Measurements from ENCODE around the gene MBTD1. TPM values are rescaled to one million over a fixed set of nuclear protein-coding genes. Genes with fewer than 3 reads are reported as not detected.

Gene MBTD1
- polyA plus RNA-seq, 1 of the 3 experiments (the other 2 are of a cell fraction), result 4.6 TPM

DNA sequence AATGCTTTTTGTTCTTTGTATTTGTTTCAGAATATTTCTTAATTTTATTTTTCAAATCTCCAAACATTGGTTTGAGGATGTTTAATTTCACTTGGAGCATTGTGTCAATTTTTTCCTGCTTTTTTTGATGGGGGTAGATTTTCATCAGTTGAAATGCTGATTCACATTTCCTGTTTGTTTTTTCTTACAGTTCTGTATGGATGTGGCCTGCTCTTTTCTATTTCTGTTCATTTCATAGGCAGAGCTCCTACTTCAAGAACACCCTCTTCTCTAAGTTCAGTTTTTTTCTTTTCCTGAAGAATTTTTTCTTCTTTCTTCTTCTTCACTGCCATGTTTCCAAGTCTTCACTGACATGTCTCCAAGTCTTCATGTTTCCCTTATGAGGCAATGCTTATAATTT, 8.8 kb downstream of the MBTD1 start:
- H4K20me1 ChIP-seq (ENCODE audit: insufficient read depth), result peaks cover under 1% of the 10 kb centered on the region; the same call in 1 of the 2 replicates
- TF ChIP-seq RXRA (IDR thresholded peaks at IDR 0.05; ENCODE audit: borderline replicate concordance, low read depth), result no peak
- TF ChIP-seq CHD2 (IDR thresholded peaks at IDR 0.05; ENCODE audit: low read length, partially characterized antibody), result no peak
- no peak for TF ChIP-seq FOXM1 (IDR thresholded peaks at IDR 0.05; ENCODE audit: low read depth)
- TF ChIP-seq, protein P1, sequence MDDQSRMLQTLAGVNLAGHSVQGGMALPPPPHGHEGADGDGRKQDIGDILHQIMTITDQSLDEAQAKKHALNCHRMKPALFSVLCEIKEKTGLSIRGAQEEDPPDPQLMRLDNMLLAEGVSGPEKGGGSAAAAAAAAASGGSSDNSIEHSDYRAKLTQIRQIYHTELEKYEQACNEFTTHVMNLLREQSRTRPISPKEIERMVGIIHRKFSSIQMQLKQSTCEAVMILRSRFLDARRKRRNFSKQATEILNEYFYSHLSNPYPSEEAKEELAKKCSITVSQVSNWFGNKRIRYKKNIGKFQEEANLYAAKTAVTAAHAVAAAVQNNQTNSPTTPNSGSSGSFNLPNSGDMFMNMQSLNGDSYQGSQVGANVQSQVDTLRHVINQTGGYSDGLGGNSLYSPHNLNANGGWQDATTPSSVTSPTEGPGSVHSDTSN (IDR thresholded peaks at IDR 0.05), result 0 out of 2 replicates have a peak, but pooled peaks have one; percentile 4
- TF ChIP-seq GATA2 (CRISPR knock-in tag; IDR thresholded peaks at IDR 0.05), result no peak
- 0 out of 2 replicates have a peak, but pooled peaks have one; percentile 6 for TF ChIP-seq TCF12 (IDR thresholded peaks at IDR 0.05)
- no peak for TF ChIP-seq POLR2AphosphoS5 (IDR thresholded peaks at IDR 0.05; ENCODE audit: low read depth, low read length)
- TF ChIP-seq JUND (IDR thresholded peaks at IDR 0.05), result peak; percentile 32; the same call in 1 of the 2 replicates
- H3K4me1 ChIP-seq (ENCODE audit: control insufficient read depth in 1 of 2, insufficient read depth in 2 of 2, low read depth in 1 of 2, low read length in 1 of 2), result peaks cover 0 to 11% of the 10 kb centered on the region in 2 experiments; a peak in 2 of 4 replicates
- H3K27ac ChIP-seq (ENCODE audit: low read depth in 2 of 2, low read length in 1 of 2), result peak overlapping the region in 1 of 2 experiments; percentile 13; a peak in 2 of 4 replicates
- peaks cover 7% of the 10 kb centered on the region for H3F3A ChIP-seq (replicated peaks; ENCODE audit: insufficient read depth)
- H3K9ac ChIP-seq, result no peak overlapping the region
- peaks cover 36 to 79% of the 10 kb centered on the region in 2 experiments for H3K36me3 ChIP-seq (replicated peaks in 1 of 2; ENCODE audit: control insufficient read depth in 1 of 2, insufficient read depth in 2 of 2, low read length in 1 of 2)
- H3K4me3 ChIP-seq (ENCODE audit: low read depth in 2 of 2, low read length in 1 of 2), result no peak overlapping the region
- H3K9me3 ChIP-seq, result 0 out of 2 replicates have a peak, but pooled peaks cover 6% of the 10 kb centered on the region
- H3K27me3 ChIP-seq (ENCODE audit: insufficient read depth), result no peaks in the 10 kb centered on the region
- no peaks in the 10 kb centered on the region for H3K9me2 ChIP-seq
- no peak overlapping the region; the same call in 1 of the 2 replicates for H3K4me2 ChIP-seq
- CTCF ChIA-PET, result interaction anchor here (1.7 kb wide), 1 partner anchor 48 kb away, joined by 4 read pairs; no protein-coding TSS in a partner anchor
- peaks cover 72% of the 10 kb centered on the region for H3K79me2 ChIP-seq (ENCODE audit: insufficient read depth)
- H2AFZ ChIP-seq (ENCODE audit: low read depth), result no peak overlapping the region
- no peak for DNase-seq
- POLR2A ChIA-PET, result no interaction called here

DNA sequence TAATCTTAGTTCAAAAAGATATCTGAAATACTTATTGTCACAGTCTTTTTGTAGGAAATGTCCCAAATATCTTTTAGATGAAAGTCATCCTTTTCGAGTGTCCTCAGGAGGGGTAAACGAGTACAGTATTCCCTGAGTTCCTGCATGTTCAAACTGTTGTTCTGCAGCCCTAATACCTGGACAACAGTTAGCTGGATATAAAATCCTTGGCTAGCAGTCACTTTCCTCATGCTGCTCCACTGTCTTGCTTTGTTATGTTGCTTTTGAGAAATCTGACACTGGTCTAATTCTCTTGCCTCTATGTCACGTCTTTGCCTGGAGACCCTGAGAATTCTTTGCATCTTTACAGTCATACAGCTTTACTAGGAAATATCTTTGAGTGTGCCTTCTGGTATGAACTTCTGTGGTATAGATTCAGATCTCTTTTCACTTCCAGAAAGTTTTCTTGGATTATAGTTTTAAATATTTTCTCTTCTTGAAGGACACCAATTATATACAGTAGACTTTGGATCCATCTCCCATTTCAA, 9.5 kb downstream of the MBTD1 start:
- Histone ChIP-seq H3K27me3 (ENCODE audit: insufficient read depth) (no peaks in the 10 kb centered on the region), H3K9me2 (no peaks in the 10 kb centered on the region), H3K4me1 (ENCODE audit: control insufficient read depth in 1 of 2, insufficient read depth in 2 of 2, low read depth in 1 of 2, low read length in 1 of 2) (peaks cover 0 to 18% of the 10 kb centered on the region in 2 experiments; a peak in 3 of 4 replicates), H3K36me3 (replicated peaks in 1 of 2; ENCODE audit: control insufficient read depth in 1 of 2, insufficient read depth in 2 of 2, low read length in 1 of 2) (peaks cover 34 to 74% of the 10 kb centered on the region in 2 experiments), H3K9me3 (0 out of 2 replicates have a peak, but pooled peaks cover 6% of the 10 kb centered on the region), H3K4me2 (no peak overlapping the region), H3K4me3 (ENCODE audit: low read depth in 2 of 2, low read length in 1 of 2) (no peak overlapping the region), H3K27ac (ENCODE audit: low read depth in 2 of 2, low read length in 1 of 2) (no peak overlapping the region), H2AFZ (ENCODE audit: low read depth) (no peak overlapping the region), H3F3A (replicated peaks; ENCODE audit: insufficient read depth) (peaks cover 14% of the 10 kb centered on the region), H3K79me2 (ENCODE audit: insufficient read depth) (peaks cover 68% of the 10 kb centered on the region), H3K9ac (no peak overlapping the region), H4K20me1 (ENCODE audit: insufficient read depth) (no peaks in the 10 kb centered on the region; the same call in 1 of the 2 replicates)
- WGBS (ENCODE audit: low lambda C conversion rate), result 98% methylated on average over 3 of the region's 3 CpGs
- DNase-seq, result no peak
- CTCF ChIA-PET, result interaction anchor here (1.7 kb wide), 1 partner anchor 48 kb away, joined by 4 read pairs; no protein-coding TSS in a partner anchor
- POLR2A ChIA-PET, result no interaction called here
- no peak for TF ChIP-seq TCF12 (IDR thresholded peaks at IDR 0.05)
- no peak for TF ChIP-seq IRF3 (IDR thresholded peaks at IDR 0.05; ENCODE audit: low read depth, low read length)
- no peak for TF ChIP-seq ELF1 (IDR thresholded peaks at IDR 0.05)
- TF ChIP-seq TEAD4 (IDR thresholded peaks at IDR 0.05; ENCODE audit: borderline replicate concordance, insufficient read depth), result no peak
- no peak for TF ChIP-seq MXI1 (IDR thresholded peaks at IDR 0.05; ENCODE audit: low read depth, low read length)
- no peak for TF ChIP-seq USF2 (IDR thresholded peaks at IDR 0.05; ENCODE audit: borderline replicate concordance, low read depth, low read length)
- TF ChIP-seq, protein P2, sequence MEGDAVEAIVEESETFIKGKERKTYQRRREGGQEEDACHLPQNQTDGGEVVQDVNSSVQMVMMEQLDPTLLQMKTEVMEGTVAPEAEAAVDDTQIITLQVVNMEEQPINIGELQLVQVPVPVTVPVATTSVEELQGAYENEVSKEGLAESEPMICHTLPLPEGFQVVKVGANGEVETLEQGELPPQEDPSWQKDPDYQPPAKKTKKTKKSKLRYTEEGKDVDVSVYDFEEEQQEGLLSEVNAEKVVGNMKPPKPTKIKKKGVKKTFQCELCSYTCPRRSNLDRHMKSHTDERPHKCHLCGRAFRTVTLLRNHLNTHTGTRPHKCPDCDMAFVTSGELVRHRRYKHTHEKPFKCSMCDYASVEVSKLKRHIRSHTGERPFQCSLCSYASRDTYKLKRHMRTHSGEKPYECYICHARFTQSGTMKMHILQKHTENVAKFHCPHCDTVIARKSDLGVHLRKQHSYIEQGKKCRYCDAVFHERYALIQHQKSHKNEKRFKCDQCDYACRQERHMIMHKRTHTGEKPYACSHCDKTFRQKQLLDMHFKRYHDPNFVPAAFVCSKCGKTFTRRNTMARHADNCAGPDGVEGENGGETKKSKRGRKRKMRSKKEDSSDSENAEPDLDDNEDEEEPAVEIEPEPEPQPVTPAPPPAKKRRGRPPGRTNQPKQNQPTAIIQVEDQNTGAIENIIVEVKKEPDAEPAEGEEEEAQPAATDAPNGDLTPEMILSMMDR (IDR thresholded peaks at IDR 0.05), result no peak
- no peak for TF ChIP-seq TAF1 (IDR thresholded peaks at IDR 0.05; ENCODE audit: borderline replicate concordance, low read depth, low read length)
- TF ChIP-seq, protein P3, sequence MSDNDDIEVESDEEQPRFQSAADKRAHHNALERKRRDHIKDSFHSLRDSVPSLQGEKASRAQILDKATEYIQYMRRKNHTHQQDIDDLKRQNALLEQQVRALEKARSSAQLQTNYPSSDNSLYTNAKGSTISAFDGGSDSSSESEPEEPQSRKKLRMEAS (IDR thresholded peaks at IDR 0.05; ENCODE audit: low read depth), result no peak
- TF ChIP-seq SIN3A (IDR thresholded peaks at IDR 0.05; ENCODE audit: borderline replicate concordance, low read depth, low read length), result no peak
- no peak for TF ChIP-seq YY1 (IDR thresholded peaks at IDR 0.05; ENCODE audit: low read depth)
- TF ChIP-seq, protein P4, sequence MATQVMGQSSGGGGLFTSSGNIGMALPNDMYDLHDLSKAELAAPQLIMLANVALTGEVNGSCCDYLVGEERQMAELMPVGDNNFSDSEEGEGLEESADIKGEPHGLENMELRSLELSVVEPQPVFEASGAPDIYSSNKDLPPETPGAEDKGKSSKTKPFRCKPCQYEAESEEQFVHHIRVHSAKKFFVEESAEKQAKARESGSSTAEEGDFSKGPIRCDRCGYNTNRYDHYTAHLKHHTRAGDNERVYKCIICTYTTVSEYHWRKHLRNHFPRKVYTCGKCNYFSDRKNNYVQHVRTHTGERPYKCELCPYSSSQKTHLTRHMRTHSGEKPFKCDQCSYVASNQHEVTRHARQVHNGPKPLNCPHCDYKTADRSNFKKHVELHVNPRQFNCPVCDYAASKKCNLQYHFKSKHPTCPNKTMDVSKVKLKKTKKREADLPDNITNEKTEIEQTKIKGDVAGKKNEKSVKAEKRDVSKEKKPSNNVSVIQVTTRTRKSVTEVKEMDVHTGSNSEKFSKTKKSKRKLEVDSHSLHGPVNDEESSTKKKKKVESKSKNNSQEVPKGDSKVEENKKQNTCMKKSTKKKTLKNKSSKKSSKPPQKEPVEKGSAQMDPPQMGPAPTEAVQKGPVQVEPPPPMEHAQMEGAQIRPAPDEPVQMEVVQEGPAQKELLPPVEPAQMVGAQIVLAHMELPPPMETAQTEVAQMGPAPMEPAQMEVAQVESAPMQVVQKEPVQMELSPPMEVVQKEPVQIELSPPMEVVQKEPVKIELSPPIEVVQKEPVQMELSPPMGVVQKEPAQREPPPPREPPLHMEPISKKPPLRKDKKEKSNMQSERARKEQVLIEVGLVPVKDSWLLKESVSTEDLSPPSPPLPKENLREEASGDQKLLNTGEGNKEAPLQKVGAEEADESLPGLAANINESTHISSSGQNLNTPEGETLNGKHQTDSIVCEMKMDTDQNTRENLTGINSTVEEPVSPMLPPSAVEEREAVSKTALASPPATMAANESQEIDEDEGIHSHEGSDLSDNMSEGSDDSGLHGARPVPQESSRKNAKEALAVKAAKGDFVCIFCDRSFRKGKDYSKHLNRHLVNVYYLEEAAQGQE (IDR thresholded peaks at IDR 0.05; ENCODE audit: low read depth, low read length), result no peak

Measured in SK-N-SH (cell line).